ENCODE results near the gene FOXF1. TPM values are rescaled to one million over a fixed set of nuclear protein-coding genes. Genes with fewer than 3 reads are reported as not detected.

Gene FOXF1
- total and polyA plus RNA-seq, 12 donors, result 0.07 to 0.64 (median 0.27) TPM; not detected in 3

- DNase-seq, result no peak
- Histone ChIP-seq H3K9me3 (replicated peaks in 1 of 3) (no peaks in the 10 kb centered on the region), H3K27me3 (no peaks in the 10 kb centered on the region), H3K4me3 (no peak overlapping the region), H3K36me3 (replicated peaks in 1 of 2) (peaks cover 0 to 40% of the 10 kb centered on the region in 2 donors), H3K4me1 (replicated peaks in 1 of 2) (no peaks in the 10 kb centered on the region), H3K27ac (no peak overlapping the region)
- intact Hi-C loops (cut with DNase I), result no loop called here
- TF ChIP-seq CTCF (IDR thresholded peaks at IDR 0.05) (no peak), POLR2A (IDR thresholded peaks at IDR 0.05) (no peak)
- WGBS, 4 donors, result 79 to 88% (median 83%) methylated on average over 15 to 19 of the region's 19 CpGs
Measured at GRCh38 chr16:86545954-86546637, 35.8 kb downstream of the FOXF1 start.

- no peaks in the 10 kb centered on the region for H3K4me1 ChIP-seq (replicated peaks in 1 of 2)
- no peaks in the 10 kb centered on the region for H3K27me3 ChIP-seq
- no peaks in the 10 kb centered on the region for H3K9me3 ChIP-seq (replicated peaks in 1 of 3)
- H3K4me3 ChIP-seq, result no peak overlapping the region
- no peak for DNase-seq
- 89 to 97% (median 92%) methylated on average over 8 of the region's 8 CpGs for WGBS, 4 donors
- no peak for TF ChIP-seq POLR2A (IDR thresholded peaks at IDR 0.05)
- TF ChIP-seq CTCF (IDR thresholded peaks at IDR 0.05), result no peak
- H3K27ac ChIP-seq, result no peak overlapping the region
- intact Hi-C loops (cut with DNase I), result no loop called here
- H3K36me3 ChIP-seq (replicated peaks in 1 of 2), result peaks cover 0 to 34% of the 10 kb centered on the region in 2 donors
Measured at GRCh38 chr16:86546638-86547013, 36.3 kb downstream of the FOXF1 start.

GRCh38 chr16:86547286-86547685 is 37.0 kb downstream of the FOXF1 start:
- Histone ChIP-seq H3K9me3 (replicated peaks in 1 of 3) (no peaks in the 10 kb centered on the region), H3K27ac (no peak overlapping the region), H3K4me3 (no peak overlapping the region), H3K36me3 (replicated peaks in 1 of 2) (peaks cover 0 to 28% of the 10 kb centered on the region in 2 donors), H3K27me3 (no peaks in the 10 kb centered on the region), H3K4me1 (replicated peaks in 1 of 2) (no peaks in the 10 kb centered on the region)
- DNase-seq, result no peak
- intact Hi-C loops (cut with DNase I), result no loop called here
- TF ChIP-seq CTCF (IDR thresholded peaks at IDR 0.05), result no peak
- TF ChIP-seq POLR2A (IDR thresholded peaks at IDR 0.05), result no peak
- WGBS, 4 donors, result 91 to 97% (median 96%) methylated on average over 11 of the region's 11 CpGs

GRCh38 chr16:86549076-86549892 is 39.0 kb downstream of the FOXF1 start:
- Histone ChIP-seq H3K27me3 (no peaks in the 10 kb centered on the region), H3K36me3 (replicated peaks in 1 of 2) (peaks cover 0 to 21% of the 10 kb centered on the region in 2 donors), H3K27ac (no peak overlapping the region), H3K4me3 (no peak overlapping the region), H3K4me1 (replicated peaks in 1 of 2) (peaks cover 4% of the 10 kb centered on the region in 2 donors), H3K9me3 (replicated peaks in 1 of 3) (no peaks in the 10 kb centered on the region)
- no peak for TF ChIP-seq CTCF (IDR thresholded peaks at IDR 0.05)
- TF ChIP-seq POLR2A (IDR thresholded peaks at IDR 0.05), result no peak
- 77 to 87% (median 80%) methylated on average over 6 to 8 of the region's 8 CpGs for WGBS, 4 donors
- DNase-seq, result no peak
- intact Hi-C loops (cut with DNase I), result no loop called here
